GOT3 (cell line): ENCODE measurements around the gene RUNX2.

Experiments used
- DNase-seq: peaks from one replicate; lab custom pipeline; 2025; ENCODE audit warnings: mixed read lengths; lab: John Stamatoyannopoulos, UW

RUNX2 gene

GRCh38 chr6:45483501-45483900 is 155.4 kb downstream of the RUNX2 start:
- no peak for DNase-seq

- DNase-seq = no peak
Measured at GRCh38 chr6:45486736-45487135, 158.6 kb downstream of the RUNX2 start.

GRCh38 chr6:45487645-45488044 is 159.5 kb downstream of the RUNX2 start:
- no peak for DNase-seq

- no peak for DNase-seq
Measured at GRCh38 chr6:45488269-45488668, 160.1 kb downstream of the RUNX2 start.

- DNase-seq = no peak
Measured at GRCh38 chr6:45488889-45489288, 160.8 kb downstream of the RUNX2 start.

- no peak for DNase-seq
Measured at GRCh38 chr6:45491048-45491735, 163.1 kb downstream of the RUNX2 start.

GRCh38 chr6:45491874-45492273 is 163.7 kb downstream of the RUNX2 start:
- DNase-seq = no peak

- no peak for DNase-seq
Measured at GRCh38 chr6:45493761-45494160, 165.6 kb downstream of the RUNX2 start.

GRCh38 chr6:45494416-45495135 is 166.4 kb downstream of the RUNX2 start:
- DNase-seq = no peak

- no peak for DNase-seq
Measured at GRCh38 chr6:45495429-45496084, 167.4 kb downstream of the RUNX2 start.

- DNase-seq = no peak
Measured at GRCh38 chr6:45496085-45496433, 167.9 kb downstream of the RUNX2 start.

- DNase-seq = no peak
Measured at GRCh38 chr6:45498591-45498990, 170.5 kb downstream of the RUNX2 start.

GRCh38 chr6:45500924-45501816 is 173.0 kb downstream of the RUNX2 start:
- no peak for DNase-seq

GRCh38 chr6:45502456-45502855 is 174.3 kb downstream of the RUNX2 start:
- DNase-seq = no peak

GRCh38 chr6:45504947-45505346 is 176.8 kb downstream of the RUNX2 start:
- no peak for DNase-seq

- no peak for DNase-seq
Measured at GRCh38 chr6:45505470-45505869, 177.3 kb downstream of the RUNX2 start.

- DNase-seq = no peak
Measured at GRCh38 chr6:45507186-45507585, 179.1 kb downstream of the RUNX2 start.

- DNase-seq = no peak
Measured at GRCh38 chr6:45509426-45509825, 181.3 kb downstream of the RUNX2 start.

GRCh38 chr6:45512717-45513116 is 184.6 kb downstream of the RUNX2 start:
- DNase-seq = no peak

- no peak for DNase-seq
Measured at GRCh38 chr6:45513213-45513618, 185.1 kb downstream of the RUNX2 start.

GRCh38 chr6:45513843-45514242 is 185.7 kb downstream of the RUNX2 start:
- no peak for DNase-seq
